Cerebellar nuclear complex (tissue), 1 donor: ENCODE measurements around the gene TBC1D2B.

Source experiments
- DNase-seq, 2 experiments: peaks; one replicate each; lab custom pipeline; 2025; lab: John Stamatoyannopoulos, UW

Gene TBC1D2B

DNA sequence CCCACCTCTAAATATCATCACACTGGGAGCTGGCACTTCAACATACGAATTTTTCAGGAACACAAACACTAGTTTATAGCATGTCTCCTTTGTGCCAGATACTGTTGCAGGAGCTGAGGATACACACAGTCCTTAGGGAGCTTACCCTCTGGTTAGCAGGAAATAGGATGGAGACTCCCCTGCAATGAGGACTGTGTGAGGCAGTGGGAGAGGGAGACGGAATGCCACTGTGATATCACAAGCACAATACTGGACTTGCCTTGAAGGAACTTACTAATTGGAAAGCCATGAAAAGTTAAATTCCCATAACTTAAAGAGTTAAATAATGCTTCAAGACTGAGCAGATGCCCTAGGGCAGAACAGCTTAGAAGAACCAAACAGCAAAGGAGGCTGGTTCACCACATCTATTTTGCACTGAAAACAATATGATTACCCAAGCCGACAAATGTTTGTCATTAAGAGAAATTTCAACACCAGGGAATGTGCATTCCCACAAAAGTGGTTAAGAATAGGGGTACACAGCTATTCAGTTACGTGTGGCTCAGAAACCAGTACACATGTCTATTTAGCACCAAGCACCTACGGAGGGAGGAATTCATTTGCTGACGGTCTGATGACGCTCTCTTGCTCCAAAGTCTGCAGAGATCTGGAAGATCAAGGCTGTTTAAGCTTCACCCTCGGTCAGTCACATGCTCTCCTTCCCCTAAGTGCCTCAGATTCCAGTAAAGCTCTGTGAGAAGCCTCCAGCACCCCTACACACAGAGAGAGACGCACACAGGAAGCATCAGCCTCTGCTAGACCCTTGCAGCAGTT is 5.2 kb downstream of the TBC1D2B start:
- DNase-seq: no peak

DNA sequence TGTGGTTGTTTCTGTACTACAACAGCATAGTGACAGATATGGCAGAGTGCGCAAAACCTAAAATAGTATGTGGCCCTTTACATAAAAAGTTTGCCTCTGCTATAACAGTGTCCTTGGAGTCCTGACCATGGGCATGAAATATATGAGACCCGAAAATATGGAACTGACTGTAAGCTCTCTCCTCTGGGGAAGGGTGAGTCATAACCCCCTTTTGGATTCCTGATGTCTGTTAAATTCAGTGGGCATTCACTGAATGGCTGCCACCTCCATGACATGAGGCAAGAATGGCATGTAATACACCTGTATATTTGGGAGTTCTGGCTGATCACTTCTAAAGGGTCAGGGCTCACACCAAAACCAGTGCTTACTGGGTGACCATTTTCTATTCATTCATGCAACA is 6.1 kb downstream of the TBC1D2B start:
- no peak for DNase-seq

DNA sequence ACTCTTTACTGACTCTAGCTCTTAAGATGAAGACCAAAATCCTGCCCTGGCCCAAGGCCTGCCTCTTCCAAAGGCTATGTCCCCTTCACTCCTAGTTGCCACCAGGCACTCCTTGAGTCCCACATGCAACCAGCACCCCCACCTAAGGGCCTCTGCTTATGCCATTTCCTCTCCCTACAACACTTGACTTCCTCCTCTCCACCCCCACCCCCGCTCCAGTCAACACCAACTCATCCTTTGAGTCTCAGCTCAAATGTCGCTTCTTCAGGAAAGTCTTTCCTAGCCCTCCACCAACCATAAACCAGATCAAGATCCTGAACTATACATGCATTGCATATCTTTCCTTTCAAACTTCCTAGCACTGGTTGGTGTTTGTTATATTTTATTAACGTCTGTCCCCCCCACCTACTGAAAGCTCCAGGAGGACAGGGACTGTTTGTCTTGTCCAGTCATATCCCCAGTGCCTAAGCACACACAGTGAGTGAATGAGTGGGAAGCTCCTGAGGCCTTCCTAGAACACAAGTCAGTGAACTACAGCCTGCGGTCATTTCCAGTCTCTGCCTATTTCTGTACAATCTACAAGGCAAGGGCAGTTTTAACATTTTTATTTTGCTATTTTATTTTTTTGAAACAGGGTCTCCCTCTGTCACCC is 7.3 kb downstream of the TBC1D2B start:
- DNase-seq: no peak

DNA sequence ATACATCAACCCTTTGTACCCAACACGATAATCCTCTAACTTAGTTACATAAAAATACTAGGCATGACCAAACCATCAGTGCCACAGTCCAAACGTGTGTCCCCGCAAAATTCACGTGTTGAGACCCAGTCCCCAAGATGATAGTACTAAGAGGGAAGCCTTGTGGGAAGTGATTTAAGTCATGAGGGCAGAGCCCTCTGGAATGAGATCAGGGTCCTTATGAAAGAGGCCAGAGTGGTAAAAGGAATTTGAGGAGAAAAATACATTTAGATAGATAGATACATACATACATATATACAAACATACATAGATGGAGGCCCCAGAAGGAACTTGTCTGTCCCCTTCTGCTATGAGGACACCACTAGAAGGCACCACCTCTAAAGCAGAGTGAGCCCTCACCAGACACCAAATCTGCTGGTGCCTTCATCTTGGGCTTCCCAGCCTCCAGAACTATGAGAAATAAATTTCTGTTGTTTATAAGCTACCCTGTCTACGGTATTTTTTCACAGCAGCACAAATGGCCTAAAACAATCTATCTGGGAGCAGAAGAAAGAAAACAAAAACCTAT is 8.0 kb downstream of the TBC1D2B start:
- no peak for DNase-seq

DNA sequence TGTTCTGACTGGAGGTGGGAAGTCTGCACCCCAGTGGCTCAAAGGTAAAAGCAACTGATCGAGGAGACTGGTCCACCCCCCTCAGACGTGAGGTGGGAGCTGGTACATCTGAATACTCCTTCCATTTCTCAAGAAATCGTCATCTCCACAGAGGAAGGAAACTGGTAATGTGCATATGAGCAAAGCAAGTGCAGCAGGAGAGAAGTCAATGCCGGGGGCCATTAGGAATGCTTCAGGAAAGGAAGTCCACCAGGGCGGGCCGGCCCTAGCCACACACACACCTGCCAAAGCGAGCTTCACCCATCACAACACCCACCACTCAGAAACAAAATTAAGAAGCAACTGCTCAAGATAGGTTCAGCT is 8.5 kb downstream of the TBC1D2B start:
- no peak for DNase-seq

DNA sequence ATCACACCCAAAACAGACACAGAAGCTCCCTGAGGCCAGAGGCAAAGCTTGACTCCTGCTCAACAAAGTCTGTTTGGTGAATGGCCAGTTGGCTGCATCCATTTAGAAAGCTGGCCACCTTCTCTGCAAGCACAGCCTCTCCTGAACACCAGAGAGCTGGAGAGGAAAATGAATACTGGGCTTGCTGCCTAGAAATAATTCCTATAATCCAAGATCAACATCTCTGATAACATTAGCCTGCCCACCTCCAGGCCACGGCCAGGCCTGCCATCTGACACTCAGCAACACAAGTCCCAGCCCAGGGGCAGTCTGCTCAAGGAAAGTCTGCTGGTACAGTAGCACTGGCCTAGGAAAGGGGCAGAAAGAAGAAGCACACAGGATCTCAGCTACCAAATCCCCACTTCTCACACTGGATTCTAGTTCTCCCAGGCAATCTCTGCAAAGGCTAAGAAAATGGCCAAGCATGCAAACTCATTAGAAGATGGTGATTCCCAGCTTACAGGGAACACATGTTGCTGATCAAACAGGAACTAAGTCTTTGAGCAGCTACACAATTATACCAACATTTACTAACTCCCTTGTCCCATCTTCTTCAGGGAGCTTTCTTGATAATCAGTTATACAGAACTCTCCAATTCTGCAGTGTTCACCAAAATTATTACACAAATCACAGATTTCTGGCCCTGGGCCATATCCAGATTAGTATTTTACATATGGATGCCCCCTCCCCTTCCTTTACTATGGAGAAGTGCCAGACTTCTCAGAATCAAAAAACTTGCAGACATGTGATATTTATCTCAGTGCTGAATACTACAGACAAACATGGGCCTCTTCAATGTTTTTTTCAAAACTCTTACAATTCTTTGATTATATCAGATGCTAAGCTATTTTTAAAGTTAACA is 9.9 kb downstream of the TBC1D2B start:
- DNase-seq: no peak

DNA sequence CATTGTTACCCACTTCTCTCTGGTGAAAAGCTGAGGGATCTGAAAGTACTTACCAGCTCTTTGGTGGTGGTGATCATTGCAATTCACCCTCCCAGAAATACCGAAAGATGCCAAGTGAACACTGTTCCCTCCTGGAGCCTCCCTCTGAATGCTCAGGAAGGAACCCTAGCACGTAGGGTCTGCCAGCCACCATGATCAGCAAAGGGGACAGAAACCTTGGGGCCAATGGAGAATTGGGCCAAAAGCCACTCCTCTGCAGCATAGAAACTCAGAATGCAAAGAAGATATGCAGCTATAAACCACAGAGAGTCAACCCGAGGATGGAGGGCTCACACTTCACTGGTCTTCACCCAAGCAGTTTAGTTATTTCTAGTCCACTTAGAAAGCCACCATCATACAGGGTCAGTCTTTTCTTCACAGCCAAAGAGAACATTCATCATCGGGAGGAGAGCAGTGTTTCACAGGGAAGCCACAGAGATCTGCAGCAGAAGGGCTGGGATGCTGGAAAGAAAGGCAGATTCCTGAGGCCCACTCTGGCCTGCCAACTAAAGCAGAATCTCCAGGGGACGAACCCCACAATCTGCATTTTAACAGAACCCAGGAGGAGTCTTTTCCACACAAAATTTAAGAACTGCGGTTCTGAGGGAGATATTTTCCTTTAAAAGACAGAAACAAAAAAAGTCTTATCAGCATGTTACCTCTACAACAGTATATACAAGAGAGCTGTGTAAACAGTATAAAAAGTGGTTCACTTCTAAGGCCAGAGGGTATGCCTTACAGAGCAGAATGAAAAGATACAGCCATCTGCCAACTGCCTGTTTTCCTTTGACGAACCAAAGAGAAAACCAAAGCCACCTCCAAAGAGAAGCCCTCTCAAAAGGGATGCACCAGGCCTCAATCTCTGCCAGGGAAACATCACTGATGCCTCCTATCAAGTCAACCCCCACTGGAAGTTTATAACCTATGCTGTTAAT is 11.3 kb downstream of the TBC1D2B start:
- no peak for DNase-seq

DNA sequence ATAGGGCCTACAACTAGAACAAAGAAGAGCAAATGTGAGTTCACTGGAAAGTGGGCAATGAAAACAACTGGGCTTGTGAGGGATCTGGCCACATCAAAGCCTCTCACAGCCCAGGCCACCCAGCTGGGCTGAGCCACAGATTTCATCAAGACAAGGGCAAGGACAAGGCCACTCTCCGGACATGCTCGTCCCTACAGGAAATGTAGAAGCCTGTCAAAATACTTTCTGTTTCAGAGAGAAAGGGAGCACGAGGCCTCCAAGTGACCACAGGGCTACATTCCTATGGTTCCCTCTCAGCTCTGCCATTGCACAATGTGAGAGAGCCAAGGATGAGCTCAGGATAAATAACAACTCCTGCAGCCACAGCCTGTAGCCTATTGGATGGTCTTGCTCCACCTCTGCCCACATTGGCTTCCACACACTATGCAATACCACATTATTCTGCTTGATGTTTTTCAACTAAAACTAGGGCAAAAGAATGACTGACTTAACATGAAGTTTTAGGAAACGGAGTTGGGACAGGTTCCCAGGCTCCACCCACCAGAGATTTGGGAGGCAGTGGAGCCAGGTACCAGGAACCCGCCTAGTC is 12.1 kb downstream of the TBC1D2B start:
- DNase-seq: no peak

DNA sequence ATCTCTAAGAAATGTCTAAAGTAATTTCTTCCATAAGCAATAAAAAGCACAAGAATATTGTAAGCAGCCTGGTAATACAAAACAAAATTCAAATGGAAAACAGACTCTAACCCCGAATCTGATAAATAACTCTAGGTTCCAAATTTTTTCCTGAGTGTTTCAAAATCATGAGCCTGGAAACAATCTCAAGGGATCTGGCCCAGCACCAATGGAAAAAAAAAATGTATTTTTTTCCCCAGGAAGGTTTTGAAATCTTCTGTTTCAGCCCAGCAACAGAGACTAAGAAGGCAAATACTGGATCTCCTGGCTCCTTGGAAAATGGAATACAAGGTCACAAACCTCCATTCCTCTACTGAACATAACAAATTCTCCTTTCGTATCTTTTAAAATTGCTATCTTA is 13.0 kb downstream of the TBC1D2B start:
- DNase-seq: no peak

DNA sequence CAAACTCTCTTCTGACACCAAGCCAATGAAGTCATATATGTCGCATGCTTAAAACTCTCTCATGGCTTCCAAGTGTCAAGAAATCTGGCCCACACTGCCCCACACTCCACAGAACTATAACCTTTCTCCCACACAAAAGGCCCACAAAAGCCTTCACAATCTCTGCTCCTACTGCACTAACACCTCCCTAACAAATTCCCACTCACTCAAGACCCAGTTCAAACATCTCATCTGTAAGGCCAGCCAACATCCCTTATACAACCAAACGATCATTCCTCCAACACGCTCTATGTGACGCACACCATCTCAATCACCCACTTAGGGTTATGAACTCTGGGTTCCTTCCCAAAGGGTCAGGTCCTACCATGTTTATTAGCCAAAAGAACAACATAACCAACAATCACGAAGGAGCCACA is 13.5 kb downstream of the TBC1D2B start:
- no peak for DNase-seq

DNA sequence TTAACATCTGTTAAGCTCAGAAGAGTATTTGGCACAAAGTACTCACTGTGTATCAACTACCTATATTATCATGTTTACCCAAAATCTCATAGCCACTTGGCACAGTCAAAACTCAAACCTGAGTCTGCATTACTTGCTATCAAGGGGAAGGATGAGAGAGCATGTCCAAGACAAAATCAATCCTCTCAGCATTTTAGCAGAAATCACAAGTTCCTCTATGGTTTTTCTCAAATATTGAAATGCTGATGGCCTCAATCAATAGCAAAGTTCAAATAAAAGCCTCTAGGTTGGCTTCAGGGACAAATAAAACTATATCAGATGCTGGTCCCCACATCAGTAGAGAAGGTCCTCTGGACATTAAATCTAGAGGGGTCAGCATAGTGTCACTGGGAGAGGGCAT is 14.3 kb downstream of the TBC1D2B start:
- no peak for DNase-seq

DNA sequence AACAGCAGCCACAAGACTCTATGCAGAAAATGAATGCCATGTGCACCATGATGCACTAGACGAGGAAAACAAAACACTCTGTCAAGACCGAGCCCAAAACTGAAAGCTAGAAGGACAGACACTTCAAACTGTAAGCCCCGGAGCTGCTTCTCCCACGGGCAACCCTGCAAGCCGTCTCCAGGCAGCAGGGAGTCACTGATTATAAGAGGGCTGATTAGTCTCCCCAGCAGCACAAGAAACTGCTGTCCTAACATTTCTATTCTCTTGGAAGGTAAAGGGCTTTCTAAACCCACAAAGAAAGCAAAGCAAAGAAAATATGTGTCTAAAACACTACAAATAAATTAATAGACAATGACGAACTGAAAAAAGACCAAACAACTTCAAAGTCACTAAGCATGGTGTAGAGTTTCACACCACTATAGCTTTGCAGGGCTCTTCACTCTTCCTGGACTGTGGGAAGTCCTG is 15.5 kb downstream of the TBC1D2B start:
- no peak for DNase-seq

DNA sequence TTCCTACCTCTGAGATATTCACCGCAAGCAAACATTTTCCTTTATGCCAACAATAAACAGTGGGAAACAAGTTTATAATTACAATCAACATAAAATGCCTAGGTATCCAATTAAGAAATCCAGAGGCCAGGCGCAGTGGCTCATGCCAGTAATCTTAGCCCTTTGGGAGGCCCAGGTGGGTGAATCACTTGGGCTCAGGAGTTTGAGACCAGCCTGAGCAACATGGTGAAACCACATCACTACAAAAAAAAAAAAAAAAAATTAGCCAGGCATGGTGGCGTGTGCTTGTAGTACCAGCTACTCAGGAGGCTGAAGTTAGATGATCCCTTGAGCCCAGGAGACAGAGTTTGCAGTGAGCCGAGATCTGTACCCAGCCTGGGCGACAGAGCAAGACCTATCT is 17.3 kb downstream of the TBC1D2B start:
- no peak for DNase-seq

DNA sequence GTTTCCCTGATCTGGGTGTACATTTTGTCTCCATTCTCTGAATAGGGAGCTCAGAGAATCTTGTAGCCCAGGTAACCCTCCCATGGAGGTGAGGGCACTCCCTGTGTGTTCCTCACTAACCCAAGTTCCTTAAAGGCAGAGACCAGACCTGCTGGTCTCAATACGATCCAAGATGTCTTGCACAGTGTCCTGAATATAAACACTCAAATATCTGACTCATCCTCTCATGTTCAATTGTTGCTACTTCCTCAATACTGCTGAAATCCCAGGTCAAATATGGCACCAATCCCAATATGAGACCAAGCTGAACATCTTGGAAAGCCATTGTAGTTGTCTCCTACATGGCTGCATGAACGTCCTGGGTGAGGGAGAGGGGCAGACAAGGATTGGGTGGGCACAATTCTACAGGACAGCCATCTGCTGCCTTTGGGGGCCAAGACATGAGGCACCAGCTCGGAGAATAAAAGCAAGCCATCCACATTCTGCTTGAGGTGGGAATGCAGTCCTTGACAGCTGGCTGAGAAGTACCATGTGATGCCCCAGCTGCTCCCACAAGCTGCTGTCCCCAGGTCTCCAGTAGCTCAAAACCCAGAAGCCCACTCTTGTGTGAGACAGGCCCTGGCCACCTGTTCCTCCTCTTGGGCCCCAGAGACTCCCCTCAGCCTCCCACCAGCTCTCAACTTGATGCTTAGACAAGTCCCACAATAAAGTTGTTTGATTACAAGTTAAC is 18.2 kb downstream of the TBC1D2B start:
- no peak for DNase-seq

DNA sequence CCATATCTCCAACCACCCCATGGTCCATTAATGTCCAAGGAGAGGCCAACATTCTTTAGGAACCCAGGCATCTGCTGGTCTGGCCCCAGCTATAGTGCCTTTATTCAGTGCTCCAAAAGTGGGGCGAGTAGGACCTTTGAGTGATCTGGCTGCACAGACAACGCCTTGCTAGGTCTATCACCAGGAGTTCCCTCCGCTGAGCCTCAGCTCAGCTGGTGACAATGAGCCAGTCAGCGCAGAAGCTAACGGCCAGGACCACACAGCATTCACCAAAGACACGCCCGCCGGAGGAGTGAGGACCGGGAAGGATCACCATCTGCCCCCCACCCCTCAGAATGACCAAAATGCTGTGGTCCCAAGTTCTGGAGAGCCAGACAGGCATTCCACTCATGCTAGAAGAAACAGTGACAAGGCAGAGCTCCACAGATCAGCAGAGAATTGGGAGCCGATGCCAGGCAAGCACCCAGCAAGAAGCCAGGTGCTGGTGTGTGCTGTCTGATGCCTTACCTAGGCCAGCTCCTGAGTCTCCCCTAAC is 19.0 kb downstream of the TBC1D2B start:
- DNase-seq: no peak

DNA sequence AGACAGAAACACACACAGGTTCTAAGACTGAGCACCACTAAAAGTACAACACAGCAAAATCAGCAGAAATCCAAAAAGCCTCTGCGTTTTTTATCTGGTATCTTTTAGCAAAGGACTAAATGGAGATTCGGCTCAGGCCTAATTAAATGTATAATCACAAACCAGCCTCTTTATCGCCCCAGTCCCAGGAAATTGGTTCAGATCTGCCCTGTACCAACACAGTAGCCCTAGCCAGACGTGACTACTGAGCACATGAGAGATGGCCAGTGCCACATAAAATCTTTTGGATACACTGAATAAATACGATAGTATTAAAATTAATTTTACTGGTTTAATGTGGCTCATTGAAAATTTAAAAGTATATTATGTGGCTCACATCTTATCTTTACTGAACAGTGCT is 19.7 kb downstream of the TBC1D2B start:
- DNase-seq: no peak

DNA sequence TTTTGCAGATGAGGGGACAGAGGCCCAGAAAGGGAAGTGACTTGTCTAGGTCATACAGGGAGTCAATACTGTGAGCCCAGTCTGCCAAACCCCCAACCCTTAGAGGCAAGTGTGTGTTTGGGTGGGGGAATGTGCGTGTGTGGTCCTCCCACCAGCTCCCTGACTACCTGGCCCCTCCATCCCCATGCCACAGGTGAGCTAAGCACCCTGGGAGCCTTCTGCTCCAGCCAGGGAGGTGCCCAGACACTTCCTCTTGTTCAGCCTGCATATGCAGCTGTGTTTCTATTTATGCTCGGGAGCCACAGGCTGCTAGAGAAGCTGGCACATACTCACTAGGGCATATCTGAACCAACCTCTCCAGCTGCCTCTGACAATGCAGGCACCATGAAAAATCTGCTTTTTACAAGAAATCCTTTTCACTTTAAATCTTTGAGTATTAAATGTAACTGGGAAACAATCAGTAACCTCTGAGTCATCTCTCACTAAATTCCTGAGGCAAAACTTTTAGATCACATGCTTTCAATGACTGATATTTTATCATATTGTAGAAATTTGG is 20.7 kb downstream of the TBC1D2B start:
- no peak for DNase-seq

DNA sequence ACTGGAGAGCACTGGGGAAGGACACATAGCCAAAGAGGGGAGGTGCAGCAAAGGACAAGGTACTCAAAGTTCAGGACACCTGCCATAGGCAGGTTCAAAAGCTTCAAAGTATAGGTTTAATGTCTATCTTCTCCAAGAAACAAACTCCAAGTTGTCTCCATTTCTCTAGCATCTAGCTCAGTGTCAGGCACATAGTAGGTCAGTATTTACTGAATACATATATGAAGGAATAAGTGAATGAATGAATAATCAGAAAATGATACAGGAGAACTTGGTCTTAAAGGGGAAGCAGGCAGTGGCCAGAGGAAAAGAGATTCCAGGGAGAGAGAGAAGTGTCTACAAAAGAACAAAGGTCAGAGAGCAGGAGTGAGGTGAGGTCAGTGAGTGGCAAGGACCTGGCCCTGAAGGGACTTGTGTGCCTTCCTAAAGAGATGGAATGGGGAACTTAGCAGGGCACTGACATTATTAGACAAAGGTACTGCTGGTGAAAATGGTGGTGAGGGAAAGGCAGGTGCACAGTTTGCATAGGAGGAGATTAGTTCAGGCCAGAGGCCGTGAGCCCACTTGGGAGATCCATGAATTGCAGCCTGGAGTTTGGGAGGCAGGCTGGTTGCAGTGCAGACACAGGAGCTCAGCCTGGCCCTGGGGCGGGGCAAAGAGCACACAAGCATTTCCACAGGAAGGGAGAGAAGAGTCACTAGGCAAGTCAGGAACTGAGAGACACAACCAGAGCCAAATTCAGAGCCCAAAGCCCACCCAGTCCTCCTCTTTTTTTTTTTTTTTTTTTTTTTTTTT is 21.4 kb downstream of the TBC1D2B start:
- no peak for DNase-seq

DNA sequence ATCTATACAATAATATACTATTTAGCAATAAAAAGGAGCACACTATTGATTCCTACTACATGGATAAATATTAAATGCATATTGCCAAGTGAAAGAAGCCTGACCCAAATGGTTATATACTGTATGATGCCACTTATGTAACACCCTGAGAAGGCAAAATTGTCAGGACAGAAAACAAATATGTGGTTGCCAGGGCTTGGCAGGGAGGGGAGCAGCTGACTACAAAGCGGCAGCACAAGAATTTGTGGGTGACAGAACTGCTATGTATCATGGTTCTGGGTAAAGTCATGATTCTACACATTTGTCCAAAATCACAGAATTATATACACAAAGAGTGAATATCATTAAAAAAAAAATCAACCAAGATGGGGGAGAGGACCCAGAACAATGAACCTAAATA is 22.5 kb downstream of the TBC1D2B start:
- no peak for DNase-seq
